Measurements from ENCODE around the gene CCNB3.

CCNB3 gene

GRCh38 chrX:50372966-50373365, 168.4 kb downstream of the CCNB3 start:
- in situ Hi-C loops (cut with MboI; ENCODE audit: low sequenced_read_pairs) = no loop called here

- in situ Hi-C loops (cut with MboI; ENCODE audit: low sequenced_read_pairs) = no loop called here
These were observed 171.1 kb downstream of the CCNB3 start for GRCh38 chrX:50375481-50376267.

GRCh38 chrX:50381729-50382415, 177.3 kb downstream of the CCNB3 start:
- in situ Hi-C loops (cut with MboI; ENCODE audit: low sequenced_read_pairs) = no loop called here

- in situ Hi-C loops (cut with MboI; ENCODE audit: low sequenced_read_pairs) = no loop called here
These were observed 182.0 kb downstream of the CCNB3 start for GRCh38 chrX:50386520-50386919.

- in situ Hi-C loops (cut with MboI; ENCODE audit: low sequenced_read_pairs) = no loop called here
These were observed 189.3 kb downstream of the CCNB3 start for GRCh38 chrX:50393902-50394301.

Data from hTERT RPE-1 (cell line).